Measurements from ENCODE around the gene USO1. TPM values are rescaled to one million over a fixed set of nuclear protein-coding genes. Genes with fewer than 3 reads are reported as not detected.
"Not testable (repeated sequence)": the region's sequence is repeated elsewhere in the genome, so short reads cannot be mapped to it uniquely, and the experiment has no call there.

USO1 gene
- total RNA-seq, 2 donors from 2014 or later: 52.0 to 53.3 TPM

- TF ChIP-seq, protein P1, sequence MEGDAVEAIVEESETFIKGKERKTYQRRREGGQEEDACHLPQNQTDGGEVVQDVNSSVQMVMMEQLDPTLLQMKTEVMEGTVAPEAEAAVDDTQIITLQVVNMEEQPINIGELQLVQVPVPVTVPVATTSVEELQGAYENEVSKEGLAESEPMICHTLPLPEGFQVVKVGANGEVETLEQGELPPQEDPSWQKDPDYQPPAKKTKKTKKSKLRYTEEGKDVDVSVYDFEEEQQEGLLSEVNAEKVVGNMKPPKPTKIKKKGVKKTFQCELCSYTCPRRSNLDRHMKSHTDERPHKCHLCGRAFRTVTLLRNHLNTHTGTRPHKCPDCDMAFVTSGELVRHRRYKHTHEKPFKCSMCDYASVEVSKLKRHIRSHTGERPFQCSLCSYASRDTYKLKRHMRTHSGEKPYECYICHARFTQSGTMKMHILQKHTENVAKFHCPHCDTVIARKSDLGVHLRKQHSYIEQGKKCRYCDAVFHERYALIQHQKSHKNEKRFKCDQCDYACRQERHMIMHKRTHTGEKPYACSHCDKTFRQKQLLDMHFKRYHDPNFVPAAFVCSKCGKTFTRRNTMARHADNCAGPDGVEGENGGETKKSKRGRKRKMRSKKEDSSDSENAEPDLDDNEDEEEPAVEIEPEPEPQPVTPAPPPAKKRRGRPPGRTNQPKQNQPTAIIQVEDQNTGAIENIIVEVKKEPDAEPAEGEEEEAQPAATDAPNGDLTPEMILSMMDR (IDR thresholded peaks at IDR 0.05): no peak
- Histone ChIP-seq H3K36me3 (no peaks in the 10 kb centered on the region), H3K27me3 (replicated peaks; ENCODE audit: insufficient read depth) (no peaks in the 10 kb centered on the region), H3K4me3 (no peak overlapping the region), H3K9me3 (no peaks in the 10 kb centered on the region), H3K27ac (no peak overlapping the region), H3K4me1 (replicated peaks) (no peaks in the 10 kb centered on the region)
- intact Hi-C loops (cut with DNase I): loop anchor here (5.0 to 10.0 kb wide), 2 partner anchors 124 to 171 kb away; partner anchors contain the start of genes G3BP2 and USO1
- DNase-seq (ENCODE audit: low spot score): no peak
- WGBS: 64% methylated on average over 2 of the region's 2 CpGs
Observed at GRCh38 chr4:75845992-75846391, 121.6 kb downstream of the USO1 start.

DNA sequence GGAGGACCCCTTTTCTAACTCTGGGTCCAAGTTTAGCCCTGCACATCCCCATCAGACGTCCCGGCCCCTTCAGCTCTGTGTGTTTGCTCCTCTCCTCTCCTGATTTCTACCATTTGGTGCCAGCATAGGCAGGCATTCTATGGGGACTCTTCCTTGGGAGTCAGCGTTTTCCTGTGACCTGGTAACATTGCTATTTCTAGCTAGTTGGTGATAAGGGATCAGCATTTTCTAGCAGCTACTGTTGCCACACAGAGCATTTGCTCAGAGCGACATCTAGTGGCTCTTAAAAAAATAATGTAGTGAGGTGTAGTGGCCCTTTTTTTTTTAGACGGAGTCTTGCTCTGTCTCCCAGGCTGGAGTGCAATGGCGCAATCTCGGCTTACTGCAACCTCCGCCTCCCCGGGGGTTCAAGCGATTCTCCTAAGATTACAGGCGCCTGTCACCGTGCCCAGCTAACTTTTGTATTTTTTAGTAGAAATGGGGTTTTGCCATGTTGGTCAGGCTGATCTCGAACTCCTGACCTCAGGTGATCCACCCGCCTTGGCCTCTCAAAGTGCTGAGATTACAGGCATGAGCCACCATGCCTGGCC, 123.9 kb downstream of the USO1 start:
- not testable (repeated sequence) for H3K4me1 ChIP-seq (replicated peaks); H3K4me3 ChIP-seq; H3K27me3 ChIP-seq (replicated peaks; ENCODE audit: insufficient read depth); H3K9me3 ChIP-seq; H3K36me3 ChIP-seq; H3K27ac ChIP-seq
- intact Hi-C loops (cut with DNase I): loop anchor here (5.0 to 10.0 kb wide), 2 partner anchors 126 to 173 kb away; partner anchors contain the start of genes G3BP2 and USO1
- 23% methylated on average over 14 of the region's 14 CpGs for whole genome bisulfite sequencing
- TF ChIP-seq POLR2AphosphoS5 (IDR thresholded peaks at IDR 0.05): peak; percentile 16
- TF ChIP-seq, protein P1 (IDR thresholded peaks at IDR 0.05): peak; percentile 30 to 61 (median 56)
- DNase-seq (ENCODE audit: low spot score): peak; percentile 27

DNA sequence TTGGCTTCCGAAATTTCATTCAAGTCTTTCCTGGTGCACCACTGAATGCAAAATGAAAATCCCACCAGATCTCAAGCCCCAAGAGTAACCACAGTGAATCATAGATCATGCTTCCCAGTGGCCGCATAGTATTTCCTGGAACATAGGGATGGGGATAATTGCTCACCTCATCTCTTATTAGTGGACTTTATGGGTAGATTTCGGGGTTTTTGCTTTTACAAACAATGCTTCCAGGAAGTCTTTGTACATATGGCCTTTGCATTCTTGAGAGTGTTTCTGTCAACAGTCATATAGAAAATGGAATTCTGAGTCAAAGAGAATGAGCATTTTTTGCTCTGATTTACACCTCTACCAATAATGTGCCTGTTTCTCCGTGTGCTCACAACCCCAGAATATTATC, 124.5 kb downstream of the USO1 start:
- H3K27ac ChIP-seq: no peak overlapping the region
- H3K27me3 ChIP-seq (replicated peaks; ENCODE audit: insufficient read depth): no peaks in the 10 kb centered on the region
- TF ChIP-seq POLR2AphosphoS5 (IDR thresholded peaks at IDR 0.05): no peak
- no peak for DNase-seq (ENCODE audit: low spot score)
- intact Hi-C loops (cut with DNase I): loop anchor here (5.0 to 10.0 kb wide), 2 partner anchors 127 to 174 kb away; partner anchors contain the start of genes G3BP2 and USO1
- 82% methylated on average over 4 of the region's 4 CpGs for WGBS
- H3K4me3 ChIP-seq: no peak overlapping the region
- no peaks in the 10 kb centered on the region for H3K36me3 ChIP-seq
- H3K4me1 ChIP-seq (replicated peaks): no peaks in the 10 kb centered on the region
- no peaks in the 10 kb centered on the region for H3K9me3 ChIP-seq

DNA sequence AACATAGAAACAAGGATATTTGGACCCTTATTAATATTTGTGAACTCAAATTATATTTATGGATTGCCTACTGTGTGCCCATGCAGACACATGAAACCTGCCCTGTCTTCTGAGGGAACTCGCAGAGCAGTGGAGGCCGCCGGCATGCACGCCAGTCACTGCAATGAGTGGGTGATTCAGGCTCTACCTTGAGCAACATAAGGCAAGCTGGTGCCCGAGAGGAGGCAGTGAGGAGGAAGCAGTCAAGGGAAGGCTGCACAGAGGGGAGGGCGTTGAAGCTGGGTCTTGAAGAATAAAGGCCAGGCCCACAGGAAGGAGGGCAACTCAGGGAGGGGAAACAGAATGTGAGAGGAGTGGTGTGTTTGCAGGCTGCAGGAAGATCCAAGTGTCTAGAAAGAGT, 125.1 kb downstream of the USO1 start:
- Histone ChIP-seq H3K4me1 (replicated peaks) (no peaks in the 10 kb centered on the region), H3K27ac (no peak overlapping the region), H3K9me3 (no peaks in the 10 kb centered on the region), H3K27me3 (replicated peaks; ENCODE audit: insufficient read depth) (no peaks in the 10 kb centered on the region), H3K4me3 (no peak overlapping the region), H3K36me3 (no peaks in the 10 kb centered on the region)
- WGBS: 91% methylated on average over 6 of the region's 6 CpGs
- intact Hi-C loops (cut with DNase I): loop anchor here (5.0 to 10.0 kb wide), 2 partner anchors 127 to 175 kb away; partner anchors contain the start of genes G3BP2 and USO1
- TF ChIP-seq, protein P1 (IDR thresholded peaks at IDR 0.05): no peak
- TF ChIP-seq POLR2AphosphoS5 (IDR thresholded peaks at IDR 0.05) (no peak), POLR2A (IDR thresholded peaks at IDR 0.05) (no peak)
- DNase-seq (ENCODE audit: low spot score): no peak

GRCh38 chr4:75858721-75859120, 134.3 kb downstream of the USO1 start:
- Histone ChIP-seq H3K9me3 (no peaks in the 10 kb centered on the region), H3K36me3 (no peaks in the 10 kb centered on the region), H3K4me1 (replicated peaks) (no peaks in the 10 kb centered on the region), H3K4me3 (no peak overlapping the region), H3K27ac (no peak overlapping the region), H3K27me3 (replicated peaks; ENCODE audit: insufficient read depth) (no peaks in the 10 kb centered on the region)
- intact Hi-C loops (cut with DNase I): no loop called here
- DNase-seq (ENCODE audit: low spot score): no peak
- WGBS: 78% methylated on average over 1 of the region's 1 CpG
- TF ChIP-seq, protein P1 (IDR thresholded peaks at IDR 0.05): no peak
- TF ChIP-seq POLR2A (IDR thresholded peaks at IDR 0.05): no peak
- no peak for TF ChIP-seq POLR2AphosphoS5 (IDR thresholded peaks at IDR 0.05)

Measured in prostate gland (tissue), 2 donors.